Stimulated activated naive B cell treated with anti-CD40 and anti-IgM and Interleukin-4, amounts not matched to agents 10 μg/mL and 1 μg/mL and 100 μg/mL, for 72 hours (primary cell): ENCODE data around the gene POFUT2.

Experiments
- ATAC-seq, 2 donors: fragments of 150-1000 bp; cut with Tn5 transposase; replicated peaks; 2 replicates each; pipeline ENCODE4 v1.10.0; 2021; ENCODE audit warnings: moderate library complexity in 1 of 2
- DNase-seq: peaks from one replicate; pipeline ENCODE4 v3.0.0; 2021
- H3K27ac Mint-ChIP-seq: one replicate; pipeline ENCODE4 v1.8.0; 2022; ENCODE audit warnings: mild to moderate bottlenecking, mixed read lengths
- H3K27me3 Mint-ChIP-seq, 2 donors: one replicate each; pipeline ENCODE4 v1.8.0; 2022; ENCODE audit warnings: mixed read lengths in 2 of 2
- H3K36me3 Mint-ChIP-seq, 2 donors: one replicate each; pipeline ENCODE4 v1.8.0; 2022; ENCODE audit warnings: mixed read lengths in 2 of 2, mild to moderate bottlenecking in 1 of 2
- H3K4me1 Mint-ChIP-seq, 2 donors: one replicate each; pipeline ENCODE4 v1.8.0; 2022; ENCODE audit warnings: mixed read lengths in 2 of 2, mild to moderate bottlenecking in 1 of 2
- H3K4me3 Mint-ChIP-seq, 2 donors: one replicate each; pipeline ENCODE4 v1.8.0; 2022; ENCODE audit warnings: mild to moderate bottlenecking in 2 of 2, mixed read lengths in 2 of 2, moderate library complexity in 1 of 2
- H3K9me3 Mint-ChIP-seq, 2 donors: one replicate each; pipeline ENCODE4 v1.8.0; 2022; ENCODE audit warnings: mixed read lengths in 2 of 2, mild to moderate bottlenecking in 1 of 2

The POFUT2 gene

DNA sequence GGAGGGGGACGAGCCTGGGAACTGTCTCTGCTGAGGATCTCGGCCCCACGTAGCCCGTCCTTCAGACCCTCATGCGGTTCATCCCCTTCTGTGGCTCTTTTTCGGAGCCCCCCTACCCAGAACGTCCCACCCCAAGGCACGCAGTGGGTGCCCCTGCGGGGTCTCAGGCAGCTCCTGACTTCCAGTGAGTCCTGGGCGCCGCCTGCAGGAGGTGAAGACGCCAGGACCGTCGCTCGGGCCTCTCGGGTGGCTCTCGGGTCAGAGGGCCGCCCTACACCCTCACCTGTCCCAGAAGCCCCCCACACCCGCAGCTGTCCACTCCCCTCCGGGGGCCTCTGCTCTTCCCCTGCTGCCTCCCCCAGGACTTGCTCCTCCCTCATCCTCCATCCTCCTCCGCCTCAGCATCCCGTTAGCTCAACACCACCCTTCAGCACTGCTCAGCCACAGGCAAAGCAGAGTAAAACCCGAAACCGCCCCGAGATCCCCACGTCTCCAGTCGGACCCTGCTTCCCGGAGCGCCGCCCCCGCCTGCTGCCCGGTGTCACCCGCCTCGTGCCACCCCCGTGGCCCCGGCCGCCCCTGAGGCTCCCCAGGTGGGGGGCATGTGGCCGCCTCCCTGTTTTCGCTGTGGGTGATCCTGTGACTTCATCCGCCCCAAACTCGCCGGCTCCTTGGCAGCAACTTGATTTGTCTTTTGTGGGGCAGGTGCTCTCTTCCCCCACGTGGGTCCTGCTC, 13.3 kb upstream of the POFUT2 start:
- Mint-ChIP-seq H3K27me3 (peaks cover 18 to 34% of the 10 kb centered on the region in 2 donors), H3K4me1 (no peaks in the 10 kb centered on the region), H3K4me3 (no peak overlapping the region), H3K27ac (no peak overlapping the region), H3K36me3 (peaks cover 2 to 8% of the 10 kb centered on the region in 2 donors), H3K9me3 (no peaks in the 10 kb centered on the region)
- DNase-seq (no peak), ATAC-seq (no peak)

DNA sequence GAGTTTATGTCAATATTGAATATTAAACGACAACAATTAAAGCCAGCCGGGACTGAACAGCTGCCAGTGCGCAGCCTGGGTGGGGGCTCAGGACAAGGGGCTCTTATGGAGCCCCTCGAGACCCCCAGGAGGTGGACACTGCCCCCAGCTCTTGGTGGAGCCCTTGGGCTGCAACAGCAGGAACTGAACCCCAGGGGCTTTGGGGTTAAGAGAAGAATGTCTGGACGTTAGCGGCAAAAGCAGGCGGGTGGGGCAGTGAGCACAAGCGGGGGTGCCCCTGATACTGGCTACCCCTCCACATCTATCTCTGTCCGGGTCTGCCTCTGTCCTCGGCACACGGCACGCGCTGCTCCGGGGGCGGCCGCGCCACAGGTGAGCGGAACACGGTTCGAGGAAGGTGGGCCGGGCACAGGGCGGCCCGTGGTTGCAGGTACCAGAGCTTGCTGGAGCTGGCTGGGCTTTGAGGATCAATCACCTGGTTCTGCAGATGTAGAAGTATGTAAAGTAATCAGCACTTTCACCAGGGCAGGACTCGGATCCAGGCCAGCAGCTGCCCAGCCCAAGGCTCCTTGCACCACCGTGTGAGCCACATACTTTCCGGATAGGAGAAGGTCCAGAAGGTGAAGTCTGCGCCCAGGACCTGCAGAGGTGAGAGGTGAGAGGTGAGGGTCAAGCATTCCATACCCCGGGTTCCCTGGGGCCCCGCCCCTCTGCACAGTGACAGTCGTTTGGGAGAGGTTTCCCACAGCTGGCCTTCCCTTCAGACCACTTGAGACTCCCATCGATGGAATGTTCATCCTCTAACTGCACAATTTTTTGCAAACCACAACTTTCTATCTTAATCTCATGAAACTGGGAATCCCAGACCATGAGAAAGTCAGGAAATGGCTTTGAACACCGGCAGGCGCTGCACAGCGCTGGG, 12.4 kb upstream of the POFUT2 start:
- no peak overlapping the region for H3K27ac Mint-ChIP-seq
- peaks cover 2 to 8% of the 10 kb centered on the region in 2 donors for H3K36me3 Mint-ChIP-seq
- H3K9me3 Mint-ChIP-seq = no peaks in the 10 kb centered on the region
- H3K27me3 Mint-ChIP-seq = peaks cover 26 to 42% of the 10 kb centered on the region in 2 donors
- DNase-seq = no peak
- no peak for ATAC-seq
- no peak overlapping the region for H3K4me3 Mint-ChIP-seq
- peaks cover under 1 to 3% of the 10 kb centered on the region in 2 donors for H3K4me1 Mint-ChIP-seq

DNA sequence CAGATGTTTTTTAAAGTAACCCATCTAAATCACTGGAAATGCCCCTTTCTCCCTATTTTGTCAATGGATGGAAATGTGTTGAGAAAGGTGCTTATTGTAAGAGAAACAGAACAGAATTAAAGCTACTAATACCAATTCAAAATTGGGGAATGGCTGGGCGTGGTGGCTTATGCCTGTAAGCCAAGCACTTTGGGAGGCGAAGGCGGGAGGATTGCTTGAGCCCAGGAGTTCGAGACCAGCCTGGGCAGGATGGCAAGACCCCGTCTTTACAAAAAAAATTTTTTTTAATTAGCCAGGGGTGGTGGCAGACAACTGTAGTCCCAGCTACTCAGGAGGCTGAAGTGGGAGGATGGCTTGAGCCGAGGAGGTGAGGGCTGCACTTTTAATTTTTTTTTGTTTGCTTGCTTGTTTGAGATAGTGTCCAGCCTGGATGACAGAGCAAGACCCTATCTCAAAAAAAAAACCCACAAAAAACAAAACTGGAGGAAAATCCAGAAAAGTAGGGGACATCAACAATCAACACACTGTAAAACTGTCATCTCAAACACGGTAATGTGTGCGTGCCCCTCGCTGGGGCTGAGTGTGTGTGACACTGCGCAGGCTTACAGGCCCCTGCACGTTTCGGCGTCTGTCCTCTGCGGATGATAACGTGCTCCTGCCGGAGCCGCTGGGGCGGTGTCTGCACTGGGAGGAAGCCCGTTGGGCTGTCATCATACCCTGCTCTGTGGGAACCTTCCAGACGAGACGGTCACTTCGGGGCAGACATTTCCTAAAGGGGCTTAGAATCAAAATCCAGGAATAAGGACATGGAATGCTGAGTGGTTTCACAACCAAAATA, 11.6 kb upstream of the POFUT2 start:
- Mint-ChIP-seq H3K4me3 (no peak overlapping the region), H3K27me3 (peaks cover 24 to 45% of the 10 kb centered on the region in 2 donors), H3K4me1 (peaks cover 3 to 7% of the 10 kb centered on the region in 2 donors), H3K9me3 (no peaks in the 10 kb centered on the region), H3K27ac (no peak overlapping the region), H3K36me3 (peaks cover 2 to 8% of the 10 kb centered on the region in 2 donors)
- DNase-seq = no peak
- no peak for ATAC-seq

DNA sequence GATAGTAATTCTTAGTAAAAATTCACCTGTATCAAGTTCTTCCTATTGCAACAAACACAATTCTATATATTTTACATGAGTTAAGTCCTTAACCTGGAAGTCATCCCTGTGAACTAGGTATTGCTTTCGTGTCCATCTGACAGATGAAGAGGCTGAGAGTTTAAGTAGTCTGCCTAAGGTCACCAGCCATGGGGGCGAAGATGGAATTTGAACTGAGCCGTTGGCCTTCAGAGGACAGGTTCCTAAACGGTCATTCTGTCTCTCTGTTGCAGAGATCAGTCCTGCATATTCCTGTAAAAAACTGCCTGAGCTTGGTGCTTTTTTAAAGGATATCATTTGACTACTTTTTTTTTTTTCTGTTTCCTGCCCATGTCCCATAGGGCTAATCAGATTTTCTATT, 10.2 kb upstream of the POFUT2 start:
- ATAC-seq (no peak), DNase-seq (no peak)
- no peaks in the 10 kb centered on the region for H3K9me3 Mint-ChIP-seq
- H3K4me3 Mint-ChIP-seq = no peak overlapping the region
- peaks cover 2 to 8% of the 10 kb centered on the region in 2 donors for H3K36me3 Mint-ChIP-seq
- peaks cover 5 to 13% of the 10 kb centered on the region in 2 donors for H3K4me1 Mint-ChIP-seq
- no peak overlapping the region for H3K27ac Mint-ChIP-seq
- H3K27me3 Mint-ChIP-seq = peaks cover 20 to 41% of the 10 kb centered on the region in 2 donors

DNA sequence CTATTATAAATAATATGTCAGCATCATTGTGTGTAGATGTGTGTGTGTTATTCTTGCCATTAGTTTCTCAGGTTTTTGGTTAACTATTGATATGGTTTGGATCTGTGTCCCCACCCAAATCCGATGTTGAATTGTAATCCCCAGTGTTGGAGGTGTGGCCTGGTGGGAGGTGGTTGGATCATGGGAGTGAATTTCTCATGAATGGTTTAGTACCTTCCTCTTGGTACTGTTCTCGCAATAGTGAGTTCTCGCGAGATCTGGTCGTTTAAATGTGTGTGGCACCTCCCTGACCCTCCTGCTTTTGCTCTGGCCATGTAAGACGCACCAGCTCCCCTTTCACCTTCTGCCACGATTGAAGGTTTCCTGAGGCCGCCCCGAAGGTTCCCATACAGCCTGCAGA, 9.6 kb upstream of the POFUT2 start:
- peaks cover 20 to 41% of the 10 kb centered on the region in 2 donors for H3K27me3 Mint-ChIP-seq
- DNase-seq (no peak), ATAC-seq (no peak)
- peaks cover 2 to 8% of the 10 kb centered on the region in 2 donors for H3K36me3 Mint-ChIP-seq
- H3K9me3 Mint-ChIP-seq = no peaks in the 10 kb centered on the region
- no peak overlapping the region for H3K27ac Mint-ChIP-seq
- H3K4me3 Mint-ChIP-seq = no peak overlapping the region
- H3K4me1 Mint-ChIP-seq = peaks cover 10 to 19% of the 10 kb centered on the region in 2 donors

DNA sequence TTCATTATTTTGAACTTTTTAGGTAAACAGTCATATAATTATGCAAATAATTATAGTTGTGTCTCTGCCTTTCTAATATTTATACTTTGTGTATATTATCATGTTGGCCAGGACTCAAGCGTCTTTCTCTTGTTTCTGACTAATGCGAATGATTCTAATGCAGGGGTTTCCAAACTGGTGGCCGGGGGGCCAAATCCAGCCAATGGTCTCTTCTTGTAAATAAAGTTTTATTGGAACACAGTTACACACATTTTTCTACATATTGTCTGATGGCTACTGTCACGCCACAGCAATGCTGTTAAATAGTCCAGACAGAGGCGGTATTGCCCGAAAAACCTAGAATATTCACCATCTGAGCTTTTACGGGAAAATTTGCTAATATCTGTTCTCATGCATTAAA, 8.9 kb upstream of the POFUT2 start:
- Mint-ChIP-seq H3K36me3 (peaks cover 2 to 8% of the 10 kb centered on the region in 2 donors), H3K27me3 (peaks cover 20 to 41% of the 10 kb centered on the region in 2 donors), H3K4me3 (no peak overlapping the region)

DNA sequence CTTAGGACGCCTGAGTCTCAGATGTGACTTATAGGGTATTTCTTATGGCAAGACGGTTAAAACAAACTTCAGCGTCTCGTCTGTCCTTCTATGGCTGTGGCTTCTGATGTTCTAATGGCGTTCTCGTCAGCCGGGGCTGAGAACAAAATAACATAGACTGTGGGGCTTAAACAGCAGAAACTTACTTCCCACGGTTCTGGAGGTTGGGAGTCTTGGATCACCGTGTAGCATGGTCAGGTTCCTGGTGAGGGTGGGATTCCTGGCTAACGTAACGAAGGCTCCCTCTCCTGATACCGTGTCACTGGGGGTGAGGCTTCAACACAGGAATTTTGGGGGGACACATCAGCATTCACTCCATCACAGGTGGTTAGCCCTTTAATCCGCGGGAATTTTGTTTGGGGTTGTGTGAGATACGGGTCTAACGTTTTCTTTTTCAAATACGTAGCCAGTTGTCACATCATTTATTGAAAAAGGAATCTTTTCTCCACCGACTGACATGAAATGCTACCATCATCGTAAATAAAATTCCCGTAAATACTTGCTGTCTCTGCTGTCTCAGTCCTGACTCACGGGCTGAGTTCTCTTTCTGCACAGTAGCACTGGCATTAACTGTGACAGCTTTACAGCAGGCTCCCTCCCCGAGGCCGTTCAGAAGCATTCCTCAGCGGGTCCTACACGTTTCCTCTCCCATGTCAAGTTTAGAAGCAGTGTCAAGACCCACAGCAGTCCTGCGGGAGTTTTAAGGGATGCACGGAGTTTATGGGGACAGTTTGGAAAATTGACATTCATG, 8.1 kb upstream of the POFUT2 start:
- Mint-ChIP-seq H3K36me3 (peaks cover 2 to 6% of the 10 kb centered on the region in 2 donors), H3K9me3 (no peaks in the 10 kb centered on the region), H3K27ac (no peak overlapping the region), H3K27me3 (peaks cover 20 to 34% of the 10 kb centered on the region in 2 donors), H3K4me1 (peaks cover 11 to 21% of the 10 kb centered on the region in 2 donors), H3K4me3 (no peak overlapping the region)
- no peak for DNase-seq
- ATAC-seq = no peak

More for the DNA sequence above, 8.9 kb upstream of the POFUT2 start:
- Mint-ChIP-seq H3K4me1 (peaks cover 11 to 21% of the 10 kb centered on the region in 2 donors), H3K9me3 (no peaks in the 10 kb centered on the region), H3K27ac (no peak overlapping the region)
- DNase-seq = no peak
- no peak for ATAC-seq

DNA sequence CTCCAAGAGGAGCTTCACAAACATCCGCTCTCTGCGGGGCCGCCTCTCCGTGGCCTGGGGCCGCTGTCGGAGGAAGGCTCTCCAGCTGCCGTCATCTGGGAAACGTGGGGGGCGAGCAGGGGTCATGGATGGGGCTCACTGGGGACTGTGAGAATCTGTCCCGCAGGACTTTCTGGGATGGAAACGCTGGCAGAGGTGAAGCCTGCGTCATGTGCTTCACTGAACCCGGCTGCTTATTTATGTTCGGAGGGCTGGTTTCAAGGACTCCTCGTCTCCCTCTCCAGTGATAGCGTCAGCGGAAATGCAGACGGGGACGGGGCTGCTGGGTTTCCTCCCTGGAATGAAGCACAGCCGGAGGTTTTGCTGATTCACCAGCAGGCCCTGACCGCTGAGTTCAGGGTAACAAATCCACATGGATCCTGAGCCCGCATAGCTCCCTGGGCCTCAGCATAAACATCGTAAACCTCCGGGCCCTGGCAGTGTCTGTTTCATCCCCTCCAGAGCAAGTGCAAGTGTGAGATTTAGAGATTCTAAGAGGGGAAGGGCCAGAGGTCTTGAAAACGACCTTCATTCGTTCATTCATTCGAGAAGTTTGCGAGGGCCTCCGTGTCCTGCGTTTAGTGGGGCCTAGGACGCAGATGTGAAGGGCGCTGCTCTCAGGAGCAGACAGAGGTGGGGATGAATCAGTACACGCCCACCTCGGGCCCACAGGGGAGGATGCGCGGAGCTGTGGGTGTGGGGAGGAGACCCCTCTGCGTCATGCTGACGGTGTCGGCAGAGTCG, 7.0 kb upstream of the POFUT2 start:
- peaks cover 11 to 21% of the 10 kb centered on the region in 2 donors for H3K4me1 Mint-ChIP-seq
- ATAC-seq (no peak), DNase-seq (no peak)
- no peak overlapping the region for H3K27ac Mint-ChIP-seq
- no peaks in the 10 kb centered on the region for H3K9me3 Mint-ChIP-seq
- H3K4me3 Mint-ChIP-seq = no peak overlapping the region
- peaks cover 20 to 34% of the 10 kb centered on the region in 2 donors for H3K27me3 Mint-ChIP-seq
- peaks cover 5 to 9% of the 10 kb centered on the region in 2 donors for H3K36me3 Mint-ChIP-seq

DNA sequence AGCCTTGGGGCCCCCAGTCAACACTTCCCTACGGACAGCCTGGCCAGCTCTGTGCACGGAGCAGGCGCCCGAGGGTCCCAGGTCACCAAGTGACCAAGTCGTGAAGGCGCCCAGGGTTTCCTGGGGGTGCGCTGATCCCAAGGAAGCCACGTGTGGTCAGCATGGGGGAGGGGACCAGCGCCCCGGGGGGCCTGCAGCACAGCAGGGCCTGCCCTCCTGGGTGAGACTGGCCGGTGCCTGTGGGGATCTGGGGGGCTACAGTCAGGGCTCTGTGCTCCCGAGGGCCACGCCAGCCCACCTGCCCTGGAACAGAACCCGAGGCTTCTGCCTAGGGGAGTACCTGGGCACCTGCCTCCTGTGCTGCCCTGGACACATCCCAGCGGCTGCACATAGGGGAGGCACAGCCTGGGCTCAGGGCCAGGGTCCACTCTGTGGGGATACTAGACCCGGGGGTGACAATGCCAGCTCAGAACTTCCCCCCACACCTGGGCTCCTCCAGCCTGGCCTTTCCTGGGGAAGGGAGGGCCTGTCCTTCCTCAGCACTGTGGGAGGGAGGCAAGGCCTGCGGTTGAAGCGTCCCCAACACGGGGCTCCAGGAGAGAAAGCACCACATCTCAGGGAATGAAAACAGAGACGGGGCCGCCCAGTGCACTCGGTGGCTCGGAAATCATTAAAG, 6.2 kb upstream of the POFUT2 start:
- Mint-ChIP-seq H3K4me1 (peaks cover 11 to 21% of the 10 kb centered on the region in 2 donors), H3K27ac (no peak overlapping the region), H3K4me3 (no peak overlapping the region), H3K27me3 (peaks cover 20 to 34% of the 10 kb centered on the region in 2 donors), H3K36me3 (peaks cover 5 to 9% of the 10 kb centered on the region in 2 donors), H3K9me3 (no peaks in the 10 kb centered on the region)
- no peak for DNase-seq
- ATAC-seq = no peak

DNA sequence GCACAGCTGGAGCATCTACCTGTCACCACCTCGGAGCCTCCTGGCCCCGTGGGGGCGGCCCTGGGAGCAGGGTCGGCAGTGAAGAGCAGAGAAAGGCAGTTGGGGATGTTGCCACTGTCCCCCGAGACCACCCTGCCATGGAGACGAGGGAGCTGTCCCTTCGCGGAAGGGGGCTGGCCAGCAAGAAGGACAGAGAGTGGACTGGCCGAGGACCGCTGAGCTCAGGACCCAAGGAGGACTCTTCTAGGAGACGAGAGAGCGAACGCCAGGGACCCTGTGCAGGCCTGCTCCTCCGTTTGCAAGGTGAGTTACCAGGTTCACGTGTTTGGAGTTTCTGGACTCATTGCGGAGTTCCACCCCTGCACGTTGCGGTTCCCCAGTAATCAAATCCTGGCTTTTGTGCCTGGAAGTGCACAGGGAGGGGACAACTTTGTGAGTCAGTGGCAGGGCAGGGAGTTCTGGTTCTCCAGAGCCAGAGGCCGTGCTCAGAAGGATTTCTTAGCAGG, 5.6 kb upstream of the POFUT2 start:
- Mint-ChIP-seq H3K4me1 (peaks cover 11 to 21% of the 10 kb centered on the region in 2 donors), H3K27me3 (peaks cover 20 to 34% of the 10 kb centered on the region in 2 donors), H3K9me3 (no peaks in the 10 kb centered on the region), H3K27ac (peak overlapping the region; percentile 73), H3K4me3 (no peak overlapping the region), H3K36me3 (peaks cover 5 to 9% of the 10 kb centered on the region in 2 donors)
- DNase-seq = no peak
- no peak for ATAC-seq

DNA sequence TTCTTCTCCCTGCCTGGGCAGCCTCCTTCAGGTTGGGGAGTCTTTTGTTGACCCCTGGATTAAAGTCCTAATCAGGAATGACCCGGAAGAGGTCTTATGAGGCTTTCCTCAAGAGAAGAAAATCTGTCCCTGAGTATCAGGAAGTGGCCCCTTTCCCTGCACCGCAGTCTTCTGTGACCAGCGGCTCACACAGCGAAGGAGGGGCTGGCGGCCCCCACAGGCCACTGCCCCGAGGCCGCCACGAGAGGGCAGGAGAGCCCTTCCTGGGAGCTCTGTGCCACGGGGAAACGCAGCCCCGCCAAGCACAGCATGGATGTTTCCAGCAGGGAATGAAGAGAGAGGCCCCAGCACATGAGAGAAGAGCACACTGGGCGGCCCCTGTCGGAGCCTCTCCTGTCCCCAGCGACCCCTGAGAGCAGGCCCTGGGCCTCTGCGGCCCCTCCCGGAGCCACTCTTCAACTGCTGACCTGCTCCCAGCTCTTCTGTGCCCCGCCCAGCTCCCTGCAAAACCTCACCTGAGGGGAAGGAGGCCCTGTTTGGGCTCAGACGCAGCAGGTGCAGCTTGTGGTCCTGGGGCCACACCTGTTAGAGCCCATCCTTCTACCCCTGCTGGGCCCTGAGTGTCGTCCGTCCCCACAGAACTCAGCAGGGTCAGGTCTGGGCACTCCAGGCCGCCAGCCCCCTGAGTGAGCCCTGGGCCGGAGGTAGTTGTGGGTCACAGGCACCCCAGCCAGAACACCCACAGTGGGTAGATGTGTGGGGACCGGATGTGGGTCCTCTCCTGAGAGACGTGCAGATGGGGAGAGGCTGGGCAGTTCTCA, 4.9 kb upstream of the POFUT2 start:
- no peaks in the 10 kb centered on the region for H3K9me3 Mint-ChIP-seq
- DNase-seq = peak; percentile 66
- peak; percentile 75 to 82 for ATAC-seq
- peaks cover 20 to 32% of the 10 kb centered on the region in 2 donors for H3K27me3 Mint-ChIP-seq
- H3K27ac Mint-ChIP-seq = peak overlapping the region; percentile 73
- H3K4me3 Mint-ChIP-seq = peak overlapping the region; percentile 67 to 77
- H3K36me3 Mint-ChIP-seq = peaks cover 5 to 9% of the 10 kb centered on the region in 2 donors
- peaks cover 12 to 26% of the 10 kb centered on the region in 2 donors for H3K4me1 Mint-ChIP-seq
